SK-N-SH (cell line): ENCODE results near the gene MAP1B. TPM values are rescaled to one million over a fixed set of nuclear protein-coding genes. Genes with fewer than 3 reads are reported as not detected.
A peak's percentile ranks its signal among the peaks of the same experiment; 100 is the strongest.

ENCODE experiments used
- CHD2 ChIP-seq: fragments of 150-350 bp; IDR thresholded peaks from 2 replicates; pipeline ENCODE4 v1.6.1; 2018; ENCODE audit warnings: low read length; ENCODE audit not compliant: partially characterized antibody
- ELF1 ChIP-seq: IDR thresholded peaks from 2 replicates; pipeline ENCODE4 v1.4.0; 2012
- EP300 ChIP-seq, 2 experiments: IDR thresholded peaks; 2 replicates each; pipeline versions ENCODE4 v1.4.0 to v1.6.1; 2012; ENCODE audit warnings: borderline replicate concordance in 1 of 2, low read depth in 1 of 2, low read length in 1 of 2
- FOSL2 ChIP-seq: IDR thresholded peaks from 2 replicates; pipeline ENCODE4 v1.4.0; 2012; ENCODE audit warnings: low read depth, mild to moderate bottlenecking, moderate library complexity, borderline replicate concordance
- FOXM1 ChIP-seq: IDR thresholded peaks from 2 replicates; pipeline ENCODE4 v1.4.0; 2012; ENCODE audit warnings: low read depth, mild to moderate bottlenecking
- GATA2 ChIP-seq: sonication (generic); formaldehyde crosslinking; IDR thresholded peaks from 2 replicates; pipeline ENCODE4 v1.5.0; 2020; ENCODE audit warnings: mild to moderate bottlenecking, missing genetic modification reagents
- JUND ChIP-seq: IDR thresholded peaks from 2 replicates; pipeline ENCODE4 v1.4.0; 2012
- MXI1 ChIP-seq: IDR thresholded peaks from 2 replicates; pipeline ENCODE4 v1.6.1; 2012; ENCODE audit warnings: mild to moderate bottlenecking, low read depth, low read length, improper control_type of control experiment
- POLR2AphosphoS5 ChIP-seq: IDR thresholded peaks from 2 replicates; pipeline ENCODE4 v1.6.1; 2012; ENCODE audit warnings: low read depth, low read length
- RAD21 ChIP-seq: IDR thresholded peaks from 2 replicates; pipeline ENCODE4 v1.6.1; 2012; ENCODE audit warnings: mild to moderate bottlenecking, low read length
- RFX5 ChIP-seq: IDR thresholded peaks from 2 replicates; pipeline ENCODE4 v1.6.1; 2012; ENCODE audit warnings: mild to moderate bottlenecking, improper control_type of control experiment, low read length
- RXRA ChIP-seq: IDR thresholded peaks from 2 replicates; pipeline ENCODE4 v1.4.0; 2012; ENCODE audit warnings: low read depth, mild to moderate bottlenecking, borderline replicate concordance
- SIN3A ChIP-seq: IDR thresholded peaks from 2 replicates; pipeline ENCODE4 v1.6.1; 2012; ENCODE audit warnings: low read depth, mild to moderate bottlenecking, low read length, moderate library complexity, borderline replicate concordance
- TAF1 ChIP-seq: IDR thresholded peaks from 2 replicates; pipeline ENCODE4 v1.6.1; 2012; ENCODE audit warnings: low read depth, mild to moderate bottlenecking, low read length, moderate library complexity, borderline replicate concordance
- TCF12 ChIP-seq: IDR thresholded peaks from 2 replicates; pipeline ENCODE4 v1.4.0; 2012
- polyA plus RNA-seq, 3 experiments: library from polyadenylated mRNA; depleted of rRNA; stranded (reverse); fragments of >200 nt; gene quantifications; 2 replicates each; pipeline ENCODE4 v1.2.3, GENCODE V29; 2012
- TF ChIP-seq, protein P1 (sequence below): IDR thresholded peaks from 2 replicates; pipeline ENCODE4 v1.4.0; 2012; ENCODE audit warnings: low read depth, borderline replicate concordance
- TF ChIP-seq, protein P2 (sequence below): IDR thresholded peaks from 2 replicates; pipeline ENCODE4 v1.4.0; 2012; ENCODE audit warnings: low read depth, borderline replicate concordance
- TF ChIP-seq, protein P3 (sequence below): fragments of 200-600 bp; sonication (generic); IDR thresholded peaks from 2 replicates; pipeline ENCODE4 v1.6.1; 2017; ENCODE audit warnings: antibody characterized with exemption, mild to moderate bottlenecking, moderate library complexity
- TF ChIP-seq, protein P4 (sequence below): fragments of 150-350 bp; IDR thresholded peaks from 2 replicates; pipeline ENCODE4 v1.6.1; 2016; ENCODE audit warnings: mild to moderate bottlenecking, low read depth, low read length

MAP1B gene
- polyA plus RNA-seq, 1 of the 3 experiments (the other 2 are of a cell fraction), result 47.5 TPM

DNA sequence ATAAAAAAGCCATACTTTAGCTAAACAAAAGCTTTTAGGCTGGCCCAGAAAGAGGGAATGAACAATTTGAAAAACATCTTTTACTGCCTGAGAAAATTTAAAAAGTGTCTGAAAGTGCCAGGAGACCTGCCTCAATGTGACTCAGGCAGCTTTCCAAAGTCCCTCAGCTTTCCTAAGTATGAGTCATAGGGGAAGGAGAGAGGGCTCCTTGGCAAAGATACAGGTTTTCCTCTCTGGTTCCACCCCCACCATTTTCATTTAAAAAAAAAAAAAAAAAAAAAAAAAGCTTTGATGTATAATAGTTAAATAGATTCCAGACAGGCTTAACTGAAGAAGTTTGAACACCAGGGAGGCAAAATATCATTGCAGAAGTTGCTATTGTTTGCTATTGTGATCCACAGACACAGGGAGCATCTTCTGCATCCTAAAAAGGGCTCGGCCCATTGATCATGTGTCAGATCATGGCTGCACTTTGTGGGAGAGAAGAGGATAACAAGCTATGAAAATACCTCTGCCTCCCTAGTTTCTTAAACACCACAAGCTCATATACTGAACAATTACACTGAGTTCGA, 141.2 kb downstream of the MAP1B start (continued):
- TF ChIP-seq ELF1 (no peak), CHD2 (no peak), RAD21 (no peak), FOXM1 (peak; percentile 84), POLR2AphosphoS5 (peak; percentile 67; the same call in 1 of the 2 replicates), EP300 (IDR thresholded peaks at IDR 0.05; ENCODE audit: borderline replicate concordance in 1 of 2, low read depth in 1 of 2, low read length in 1 of 2) (peak in 1 of 2 experiments; percentile 80; a peak in 2 of 4 replicates), RFX5 (no peak), GATA2 (CRISPR knock-in tag) (no peak), RXRA (peak; percentile 54; the same call in 1 of the 2 replicates), SIN3A (peak; percentile 53; the same call in 1 of the 2 replicates), TAF1 (no peak; the same call in 1 of the 2 replicates), JUND (peak; percentile 92), MXI1 (no peak), FOSL2 (peak; percentile 95), TCF12 (peak; percentile 86)
- TF ChIP-seq, protein P1, sequence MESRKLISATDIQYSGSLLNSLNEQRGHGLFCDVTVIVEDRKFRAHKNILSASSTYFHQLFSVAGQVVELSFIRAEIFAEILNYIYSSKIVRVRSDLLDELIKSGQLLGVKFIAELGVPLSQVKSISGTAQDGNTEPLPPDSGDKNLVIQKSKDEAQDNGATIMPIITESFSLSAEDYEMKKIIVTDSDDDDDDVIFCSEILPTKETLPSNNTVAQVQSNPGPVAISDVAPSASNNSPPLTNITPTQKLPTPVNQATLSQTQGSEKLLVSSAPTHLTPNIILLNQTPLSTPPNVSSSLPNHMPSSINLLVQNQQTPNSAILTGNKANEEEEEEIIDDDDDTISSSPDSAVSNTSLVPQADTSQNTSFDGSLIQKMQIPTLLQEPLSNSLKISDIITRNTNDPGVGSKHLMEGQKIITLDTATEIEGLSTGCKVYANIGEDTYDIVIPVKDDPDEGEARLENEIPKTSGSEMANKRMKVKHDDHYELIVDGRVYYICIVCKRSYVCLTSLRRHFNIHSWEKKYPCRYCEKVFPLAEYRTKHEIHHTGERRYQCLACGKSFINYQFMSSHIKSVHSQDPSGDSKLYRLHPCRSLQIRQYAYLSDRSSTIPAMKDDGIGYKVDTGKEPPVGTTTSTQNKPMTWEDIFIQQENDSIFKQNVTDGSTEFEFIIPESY, result no peak
- TF ChIP-seq, protein P2, sequence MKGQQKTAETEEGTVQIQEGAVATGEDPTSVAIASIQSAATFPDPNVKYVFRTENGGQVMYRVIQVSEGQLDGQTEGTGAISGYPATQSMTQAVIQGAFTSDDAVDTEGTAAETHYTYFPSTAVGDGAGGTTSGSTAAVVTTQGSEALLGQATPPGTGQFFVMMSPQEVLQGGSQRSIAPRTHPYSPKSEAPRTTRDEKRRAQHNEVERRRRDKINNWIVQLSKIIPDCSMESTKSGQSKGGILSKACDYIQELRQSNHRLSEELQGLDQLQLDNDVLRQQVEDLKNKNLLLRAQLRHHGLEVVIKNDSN, result 0 out of 2 replicates have a peak, but pooled peaks have one; percentile 9
- TF ChIP-seq, protein P3, sequence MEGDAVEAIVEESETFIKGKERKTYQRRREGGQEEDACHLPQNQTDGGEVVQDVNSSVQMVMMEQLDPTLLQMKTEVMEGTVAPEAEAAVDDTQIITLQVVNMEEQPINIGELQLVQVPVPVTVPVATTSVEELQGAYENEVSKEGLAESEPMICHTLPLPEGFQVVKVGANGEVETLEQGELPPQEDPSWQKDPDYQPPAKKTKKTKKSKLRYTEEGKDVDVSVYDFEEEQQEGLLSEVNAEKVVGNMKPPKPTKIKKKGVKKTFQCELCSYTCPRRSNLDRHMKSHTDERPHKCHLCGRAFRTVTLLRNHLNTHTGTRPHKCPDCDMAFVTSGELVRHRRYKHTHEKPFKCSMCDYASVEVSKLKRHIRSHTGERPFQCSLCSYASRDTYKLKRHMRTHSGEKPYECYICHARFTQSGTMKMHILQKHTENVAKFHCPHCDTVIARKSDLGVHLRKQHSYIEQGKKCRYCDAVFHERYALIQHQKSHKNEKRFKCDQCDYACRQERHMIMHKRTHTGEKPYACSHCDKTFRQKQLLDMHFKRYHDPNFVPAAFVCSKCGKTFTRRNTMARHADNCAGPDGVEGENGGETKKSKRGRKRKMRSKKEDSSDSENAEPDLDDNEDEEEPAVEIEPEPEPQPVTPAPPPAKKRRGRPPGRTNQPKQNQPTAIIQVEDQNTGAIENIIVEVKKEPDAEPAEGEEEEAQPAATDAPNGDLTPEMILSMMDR, result no peak
- TF ChIP-seq, protein P4, sequence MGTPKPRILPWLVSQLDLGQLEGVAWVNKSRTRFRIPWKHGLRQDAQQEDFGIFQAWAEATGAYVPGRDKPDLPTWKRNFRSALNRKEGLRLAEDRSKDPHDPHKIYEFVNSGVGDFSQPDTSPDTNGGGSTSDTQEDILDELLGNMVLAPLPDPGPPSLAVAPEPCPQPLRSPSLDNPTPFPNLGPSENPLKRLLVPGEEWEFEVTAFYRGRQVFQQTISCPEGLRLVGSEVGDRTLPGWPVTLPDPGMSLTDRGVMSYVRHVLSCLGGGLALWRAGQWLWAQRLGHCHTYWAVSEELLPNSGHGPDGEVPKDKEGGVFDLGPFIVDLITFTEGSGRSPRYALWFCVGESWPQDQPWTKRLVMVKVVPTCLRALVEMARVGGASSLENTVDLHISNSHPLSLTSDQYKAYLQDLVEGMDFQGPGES, result no peak
- TF ChIP-seq, all 33 proteins: peak for 15
